Measurements from ENCODE around the gene KRT3. TPM values are rescaled to one million over a fixed set of nuclear protein-coding genes. Genes with fewer than 3 reads are reported as not detected.

Gene KRT3
- total RNA-seq, 1 experiment from 2014 or later, result not detected

DNA sequence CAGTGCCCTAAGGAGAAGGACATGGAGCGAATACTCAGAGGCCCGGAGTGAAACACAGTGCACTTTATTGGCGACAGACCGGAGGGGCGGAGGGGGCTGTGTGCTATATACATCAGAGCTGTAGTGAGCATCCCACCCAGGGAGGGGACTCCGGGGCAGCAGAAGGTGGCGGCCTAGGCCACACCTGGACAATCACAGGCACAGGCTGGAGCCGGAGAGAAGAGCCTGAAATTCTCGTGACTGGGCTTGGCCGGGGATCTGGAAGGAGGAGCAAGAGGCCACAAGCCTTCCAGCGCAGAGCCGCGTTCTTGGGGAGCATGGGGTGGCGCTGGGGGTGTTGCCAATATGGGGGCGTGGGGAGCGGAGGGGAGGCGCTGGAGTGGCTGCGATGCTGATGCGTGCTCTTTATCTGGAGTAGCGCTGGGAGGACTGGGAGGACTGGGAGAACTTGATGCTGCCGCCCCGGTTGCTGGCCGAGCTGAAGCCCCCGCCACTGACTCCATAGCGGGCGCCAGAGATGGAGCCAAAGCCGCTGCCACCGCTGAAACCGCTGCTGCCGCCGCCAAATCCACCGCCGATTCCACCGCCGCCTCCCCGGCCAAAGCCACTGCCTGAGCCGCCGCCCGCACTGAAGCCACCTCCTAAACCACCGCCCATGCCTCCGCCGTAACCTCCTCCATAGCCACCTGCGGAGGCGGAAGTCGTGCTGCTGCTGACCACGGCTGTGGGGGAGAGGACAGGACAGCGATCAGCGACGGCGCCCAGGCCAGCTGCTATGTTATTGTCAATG is 6.1 kb downstream of the KRT3 start:
- intact Hi-C loops (cut with micrococcal nuclease; ENCODE audit: unreplicated experiment), result no loop called here
- DNase-seq (ENCODE audit: low read depth, low spot score) (no peak), ATAC-seq (peak; percentile 59; the same call in 1 of the 2 replicates)
- in situ Hi-C loops (cut with HindIII; ENCODE audit: low pct_unique_long_range_greater_than_20kb, low sequenced_read_pairs), result no loop called here
- H3K4me1 ChIP-seq (ENCODE audit: control insufficient read depth, insufficient read depth, low read length), result no peaks in the 10 kb centered on the region
- TF ChIP-seq SIN3A (IDR thresholded peaks at IDR 0.05; ENCODE audit: borderline replicate concordance, insufficient read depth, low read depth, low read length) (no peak), POLR2AphosphoS5 (IDR thresholded peaks at IDR 0.05; ENCODE audit: low read depth, low read length) (no peak), TCF7L2 (IDR thresholded peaks at IDR 0.05; ENCODE audit: low read depth, low read length) (no peak)
- TF ChIP-seq, protein P1, sequence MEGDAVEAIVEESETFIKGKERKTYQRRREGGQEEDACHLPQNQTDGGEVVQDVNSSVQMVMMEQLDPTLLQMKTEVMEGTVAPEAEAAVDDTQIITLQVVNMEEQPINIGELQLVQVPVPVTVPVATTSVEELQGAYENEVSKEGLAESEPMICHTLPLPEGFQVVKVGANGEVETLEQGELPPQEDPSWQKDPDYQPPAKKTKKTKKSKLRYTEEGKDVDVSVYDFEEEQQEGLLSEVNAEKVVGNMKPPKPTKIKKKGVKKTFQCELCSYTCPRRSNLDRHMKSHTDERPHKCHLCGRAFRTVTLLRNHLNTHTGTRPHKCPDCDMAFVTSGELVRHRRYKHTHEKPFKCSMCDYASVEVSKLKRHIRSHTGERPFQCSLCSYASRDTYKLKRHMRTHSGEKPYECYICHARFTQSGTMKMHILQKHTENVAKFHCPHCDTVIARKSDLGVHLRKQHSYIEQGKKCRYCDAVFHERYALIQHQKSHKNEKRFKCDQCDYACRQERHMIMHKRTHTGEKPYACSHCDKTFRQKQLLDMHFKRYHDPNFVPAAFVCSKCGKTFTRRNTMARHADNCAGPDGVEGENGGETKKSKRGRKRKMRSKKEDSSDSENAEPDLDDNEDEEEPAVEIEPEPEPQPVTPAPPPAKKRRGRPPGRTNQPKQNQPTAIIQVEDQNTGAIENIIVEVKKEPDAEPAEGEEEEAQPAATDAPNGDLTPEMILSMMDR (IDR thresholded peaks at IDR 0.05), result no peak
- TF ChIP-seq, protein P2, sequence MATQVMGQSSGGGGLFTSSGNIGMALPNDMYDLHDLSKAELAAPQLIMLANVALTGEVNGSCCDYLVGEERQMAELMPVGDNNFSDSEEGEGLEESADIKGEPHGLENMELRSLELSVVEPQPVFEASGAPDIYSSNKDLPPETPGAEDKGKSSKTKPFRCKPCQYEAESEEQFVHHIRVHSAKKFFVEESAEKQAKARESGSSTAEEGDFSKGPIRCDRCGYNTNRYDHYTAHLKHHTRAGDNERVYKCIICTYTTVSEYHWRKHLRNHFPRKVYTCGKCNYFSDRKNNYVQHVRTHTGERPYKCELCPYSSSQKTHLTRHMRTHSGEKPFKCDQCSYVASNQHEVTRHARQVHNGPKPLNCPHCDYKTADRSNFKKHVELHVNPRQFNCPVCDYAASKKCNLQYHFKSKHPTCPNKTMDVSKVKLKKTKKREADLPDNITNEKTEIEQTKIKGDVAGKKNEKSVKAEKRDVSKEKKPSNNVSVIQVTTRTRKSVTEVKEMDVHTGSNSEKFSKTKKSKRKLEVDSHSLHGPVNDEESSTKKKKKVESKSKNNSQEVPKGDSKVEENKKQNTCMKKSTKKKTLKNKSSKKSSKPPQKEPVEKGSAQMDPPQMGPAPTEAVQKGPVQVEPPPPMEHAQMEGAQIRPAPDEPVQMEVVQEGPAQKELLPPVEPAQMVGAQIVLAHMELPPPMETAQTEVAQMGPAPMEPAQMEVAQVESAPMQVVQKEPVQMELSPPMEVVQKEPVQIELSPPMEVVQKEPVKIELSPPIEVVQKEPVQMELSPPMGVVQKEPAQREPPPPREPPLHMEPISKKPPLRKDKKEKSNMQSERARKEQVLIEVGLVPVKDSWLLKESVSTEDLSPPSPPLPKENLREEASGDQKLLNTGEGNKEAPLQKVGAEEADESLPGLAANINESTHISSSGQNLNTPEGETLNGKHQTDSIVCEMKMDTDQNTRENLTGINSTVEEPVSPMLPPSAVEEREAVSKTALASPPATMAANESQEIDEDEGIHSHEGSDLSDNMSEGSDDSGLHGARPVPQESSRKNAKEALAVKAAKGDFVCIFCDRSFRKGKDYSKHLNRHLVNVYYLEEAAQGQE (IDR thresholded peaks at IDR 0.05; ENCODE audit: insufficient read depth in 1 of 2, low read depth in 2 of 2, low read length in 1 of 2), result no peak
- no peak overlapping the region for H3K4me3 ChIP-seq (ENCODE audit: low read depth in 2 of 2, low read length in 2 of 2)
- no peaks in the 10 kb centered on the region for H3K36me3 ChIP-seq (ENCODE audit: control insufficient read depth, insufficient read depth, low read length)
- no peaks in the 10 kb centered on the region for H3K9me3 ChIP-seq (ENCODE audit: control insufficient read depth, insufficient read depth, low read depth, low read length)
- BruUV-seq (replicated peaks), result no TSS peak
- CTCF ChIA-PET, result interaction anchor here (0.7 kb wide), 1 partner anchor 80 kb away, joined by 3 read pairs; no protein-coding TSS in a partner anchor
- POLR2A ChIA-PET, result no interaction called here
- H3K27me3 ChIP-seq (ENCODE audit: control insufficient read depth, insufficient read depth, low read length), result peaks cover 5% of the 10 kb centered on the region
- H3K27ac ChIP-seq (ENCODE audit: low read length), result no peak overlapping the region

DNA sequence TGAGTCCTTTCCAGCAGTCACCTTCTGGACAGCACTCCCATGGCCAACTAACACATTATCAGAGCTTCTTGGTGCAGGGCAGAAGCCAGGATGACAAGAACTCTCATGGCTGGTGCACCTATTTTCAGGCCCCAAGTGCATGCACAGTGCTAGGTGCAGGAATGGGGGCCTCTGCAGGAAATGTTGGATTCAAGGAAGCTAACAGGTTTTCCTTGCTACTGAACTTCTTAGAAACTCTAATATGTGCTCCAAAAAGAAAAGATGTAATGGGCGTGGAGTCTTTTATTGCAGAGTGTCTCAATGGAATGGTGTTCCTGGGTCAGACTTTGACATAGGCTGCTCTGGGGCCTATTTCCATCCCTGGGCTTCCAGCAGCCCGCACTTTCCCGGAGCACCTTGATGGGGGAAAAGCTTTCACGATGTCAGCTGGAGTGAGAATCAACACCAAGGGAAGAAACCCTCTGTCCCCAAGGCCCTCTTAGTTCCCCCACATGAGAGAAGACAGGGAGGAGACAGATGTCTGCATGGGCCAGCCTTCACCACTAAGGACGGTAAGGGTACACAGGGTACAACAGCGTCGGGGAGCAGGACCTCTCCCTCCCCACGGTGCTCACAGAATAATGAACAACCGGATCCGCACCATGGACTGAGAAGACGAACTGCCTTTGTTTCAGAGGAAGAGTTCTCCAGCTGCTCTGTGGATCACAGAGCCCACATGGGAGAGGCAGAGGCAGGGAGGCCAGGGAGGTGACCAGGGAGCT is 6.9 kb downstream of the KRT3 start:
- in situ Hi-C loops (cut with HindIII; ENCODE audit: low pct_unique_long_range_greater_than_20kb, low sequenced_read_pairs), result no loop called here
- no peak; the same call in 1 of the 2 replicates for ATAC-seq
- H3K9me3 ChIP-seq (ENCODE audit: control insufficient read depth, insufficient read depth, low read depth, low read length), result no peaks in the 10 kb centered on the region
- intact Hi-C loops (cut with micrococcal nuclease; ENCODE audit: unreplicated experiment), result no loop called here
- no peaks in the 10 kb centered on the region for H3K4me1 ChIP-seq (ENCODE audit: control insufficient read depth, insufficient read depth, low read length)
- TF ChIP-seq POLR2AphosphoS5 (IDR thresholded peaks at IDR 0.05; ENCODE audit: low read depth, low read length) (no peak), SIN3A (IDR thresholded peaks at IDR 0.05; ENCODE audit: borderline replicate concordance, insufficient read depth, low read depth, low read length) (no peak), TCF7L2 (IDR thresholded peaks at IDR 0.05; ENCODE audit: low read depth, low read length) (no peak)
- TF ChIP-seq, protein P1 (IDR thresholded peaks at IDR 0.05), result no peak
- TF ChIP-seq, protein P2 (IDR thresholded peaks at IDR 0.05; ENCODE audit: insufficient read depth in 1 of 2, low read depth in 2 of 2, low read length in 1 of 2), result no peak
- peaks cover 7% of the 10 kb centered on the region for H3K27me3 ChIP-seq (ENCODE audit: control insufficient read depth, insufficient read depth, low read length)
- H3K27ac ChIP-seq (ENCODE audit: low read length), result no peak overlapping the region
- H3K36me3 ChIP-seq (ENCODE audit: control insufficient read depth, insufficient read depth, low read length), result no peaks in the 10 kb centered on the region
- CTCF ChIA-PET, result interaction anchor here (0.5 to 0.7 kb wide), 3 partner anchors 81 to 209 kb away, joined by 3 to 5 read pairs (median 3); no protein-coding TSS in a partner anchor
- BruUV-seq (replicated peaks), result no TSS peak
- H3K4me3 ChIP-seq (ENCODE audit: low read depth in 2 of 2, low read length in 2 of 2), result no peak overlapping the region
- DNase-seq (ENCODE audit: low read depth, low spot score), result no peak
- POLR2A ChIA-PET, result no interaction called here

All from Panc1 (cell line).